ENCODE results near the gene DSCAML1. TPM values are rescaled to one million over a fixed set of nuclear protein-coding genes. Genes with fewer than 3 reads are reported as not detected.

The DSCAML1 gene
- total and polyA plus RNA-seq, 9 of the 15 experiments (the other 6 are each of a cell fraction or from before 2014, with no cell fraction given): not detected

DNA sequence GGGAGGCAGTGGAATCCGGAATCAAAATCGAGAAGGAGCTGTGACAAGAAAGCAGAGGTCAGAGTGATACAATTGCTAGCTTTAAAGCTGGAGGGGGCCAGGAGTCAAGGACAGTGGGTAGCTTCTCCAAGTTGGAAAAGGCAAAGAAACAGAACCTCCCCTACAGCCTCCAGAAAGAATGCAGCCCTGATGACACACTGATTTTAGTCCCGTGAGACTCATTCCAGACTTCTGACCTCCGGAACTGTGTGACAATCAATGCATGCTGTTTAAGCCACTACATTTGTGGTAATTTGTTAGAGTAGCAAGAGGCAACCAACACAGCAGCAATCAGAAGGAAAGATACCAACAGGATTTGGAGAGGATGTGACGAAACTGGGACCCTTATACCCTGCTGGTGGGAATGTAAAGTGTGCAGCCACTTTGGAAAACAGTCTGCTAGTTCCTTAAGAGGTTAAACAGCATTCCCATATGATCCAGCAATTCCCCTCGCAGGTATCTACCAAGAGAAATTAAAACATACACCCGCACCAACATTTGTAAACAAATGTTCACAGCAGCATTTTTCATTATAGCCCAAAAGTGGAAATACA, 66.7 kb downstream of the DSCAML1 start (continued):
- TF ChIP-seq MAFF (IDR thresholded peaks at IDR 0.05; ENCODE audit: low read length): no peak
- TF ChIP-seq ZBTB9 (CRISPR knock-in tag; IDR thresholded peaks at IDR 0.05): no peak
- no peak for TF ChIP-seq JUN (IDR thresholded peaks at IDR 0.05; ENCODE audit: borderline replicate concordance, low read depth, low read length)
- no peak for TF ChIP-seq JUN (CRISPR knock-in tag; IDR thresholded peaks at IDR 0.05; ENCODE audit: borderline replicate concordance)
- TF ChIP-seq ZNF639 (CRISPR knock-in tag; conservative IDR thresholded peaks at IDR 0.05 in 1 of 2, IDR thresholded peaks at IDR 0.05 in 1 of 2): no peak
- TF ChIP-seq MCM5 (IDR thresholded peaks at IDR 0.05; ENCODE audit: low read depth): no peak
- no peak for TF ChIP-seq HDAC3 (IDR thresholded peaks at IDR 0.05; ENCODE audit: borderline replicate concordance, partially characterized antibody)
- no peak for TF ChIP-seq LEF1 (IDR thresholded peaks at IDR 0.05)

Data from K562 (cell line).